DND-41 (cell line): ENCODE measurements around the gene MAP6.

Experiments used
- EZH2 ChIP-seq: IDR thresholded peaks from 3 replicates; pipeline ENCODE4 v1.6.1; 2012; ENCODE audit warnings: borderline replicate concordance, low read depth, mild to moderate bottlenecking, moderate library complexity, low read length, inconsistent platforms; ENCODE audit not compliant: severe bottlenecking
- TF ChIP-seq, protein P1 (sequence below): IDR thresholded peaks from 2 replicates; pipeline ENCODE4 v1.5.1; 2012; ENCODE audit warnings: borderline replicate concordance, low read length, moderate library complexity, mild to moderate bottlenecking; ENCODE audit not compliant: poor library complexity, severe bottlenecking; ENCODE audit errors: extremely low read depth

GRCh38 chr11:75594211-75594610, 74.6 kb downstream of the MAP6 start:
- TF ChIP-seq, protein P1, sequence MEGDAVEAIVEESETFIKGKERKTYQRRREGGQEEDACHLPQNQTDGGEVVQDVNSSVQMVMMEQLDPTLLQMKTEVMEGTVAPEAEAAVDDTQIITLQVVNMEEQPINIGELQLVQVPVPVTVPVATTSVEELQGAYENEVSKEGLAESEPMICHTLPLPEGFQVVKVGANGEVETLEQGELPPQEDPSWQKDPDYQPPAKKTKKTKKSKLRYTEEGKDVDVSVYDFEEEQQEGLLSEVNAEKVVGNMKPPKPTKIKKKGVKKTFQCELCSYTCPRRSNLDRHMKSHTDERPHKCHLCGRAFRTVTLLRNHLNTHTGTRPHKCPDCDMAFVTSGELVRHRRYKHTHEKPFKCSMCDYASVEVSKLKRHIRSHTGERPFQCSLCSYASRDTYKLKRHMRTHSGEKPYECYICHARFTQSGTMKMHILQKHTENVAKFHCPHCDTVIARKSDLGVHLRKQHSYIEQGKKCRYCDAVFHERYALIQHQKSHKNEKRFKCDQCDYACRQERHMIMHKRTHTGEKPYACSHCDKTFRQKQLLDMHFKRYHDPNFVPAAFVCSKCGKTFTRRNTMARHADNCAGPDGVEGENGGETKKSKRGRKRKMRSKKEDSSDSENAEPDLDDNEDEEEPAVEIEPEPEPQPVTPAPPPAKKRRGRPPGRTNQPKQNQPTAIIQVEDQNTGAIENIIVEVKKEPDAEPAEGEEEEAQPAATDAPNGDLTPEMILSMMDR: no peak
- no peak for TF ChIP-seq EZH2
